H1 (cell line): ENCODE results near the gene HELZ2. TPM values are rescaled to one million over a fixed set of nuclear protein-coding genes. Genes with fewer than 3 reads are reported as not detected.

Experiments
- CEBPB ChIP-seq: IDR thresholded peaks from 2 replicates; pipeline ENCODE4 v1.6.1; 2012; ENCODE audit warnings: low read depth, low read length
- EGR1 ChIP-seq: IDR thresholded peaks from 2 replicates; pipeline ENCODE4 v1.6.1; 2011; ENCODE audit warnings: low read depth, low read length, borderline replicate concordance
- SP2 ChIP-seq: IDR thresholded peaks from 2 replicates; pipeline ENCODE4 v1.6.1; 2012; ENCODE audit warnings: mild to moderate bottlenecking, low read length, inconsistent platforms
- polyA plus RNA-seq, 7 experiments: library from polyadenylated mRNA; depleted of rRNA in 3 of 7; stranded (reverse) in 5 of 7; unstranded in 2 of 7; fragments of >200 nt in 5 of 7; fragments of 200-250 nt in 2 of 7; gene quantifications; 1 replicate in 5 of 7; 2 replicates in 1 of 7; 4 replicates in 1 of 7; pipeline versions ENCODE4 v1.2.1 to v1.2.3, GENCODE V29; 2011 to 2013; ENCODE audit warnings: missing spikeins in 2 of 7, mixed read lengths in 2 of 7
- total RNA-seq: library from RNA; stranded (reverse); fragmentation: NEBNext Ultra II Directional; extraction: Animal tissue kit (Norgen Biotek cat#: 25700); gene quantifications from 2 replicates; pipeline ENCODE4 v1.2.1, GENCODE V29; 2021
- TF ChIP-seq, protein P1 (sequence below): IDR thresholded peaks from 2 replicates; pipeline ENCODE4 v1.6.1; 2012; ENCODE audit warnings: inconsistent platforms
- TF ChIP-seq, protein P2 (sequence below): IDR thresholded peaks from 2 replicates; pipeline ENCODE4 v1.6.1; 2012; ENCODE audit warnings: inconsistent platforms

The HELZ2 gene
- total and polyA plus RNA-seq, 2 of the 8 experiments (the other 6 are each of a cell fraction or from before 2014, with no cell fraction given): 7.9 to 17.5 TPM

DNA sequence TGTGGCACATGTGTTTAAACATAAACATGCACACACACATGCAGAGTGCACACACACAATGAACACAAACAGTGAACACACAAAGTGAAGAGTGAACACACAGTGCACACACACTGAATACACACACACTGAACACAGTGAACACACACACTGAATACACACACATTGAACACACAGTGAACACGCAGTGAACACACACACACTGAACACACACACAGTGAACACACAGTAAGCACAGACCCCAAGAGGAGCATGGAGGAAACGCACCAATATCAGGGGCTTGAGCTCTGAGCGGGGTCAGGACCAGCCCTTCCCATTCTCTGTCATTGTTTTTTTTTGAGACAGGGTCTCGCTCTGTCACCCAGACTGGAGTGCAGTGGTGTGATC, 17.1 kb upstream of the HELZ2 start (continued):
- TF ChIP-seq, protein P1, sequence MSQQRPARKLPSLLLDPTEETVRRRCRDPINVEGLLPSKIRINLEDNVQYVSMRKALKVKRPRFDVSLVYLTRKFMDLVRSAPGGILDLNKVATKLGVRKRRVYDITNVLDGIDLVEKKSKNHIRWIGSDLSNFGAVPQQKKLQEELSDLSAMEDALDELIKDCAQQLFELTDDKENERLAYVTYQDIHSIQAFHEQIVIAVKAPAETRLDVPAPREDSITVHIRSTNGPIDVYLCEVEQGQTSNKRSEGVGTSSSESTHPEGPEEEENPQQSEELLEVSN: no peak
- TF ChIP-seq, protein P2, sequence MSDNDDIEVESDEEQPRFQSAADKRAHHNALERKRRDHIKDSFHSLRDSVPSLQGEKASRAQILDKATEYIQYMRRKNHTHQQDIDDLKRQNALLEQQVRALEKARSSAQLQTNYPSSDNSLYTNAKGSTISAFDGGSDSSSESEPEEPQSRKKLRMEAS: no peak
- TF ChIP-seq EGR1: no peak
- no peak for TF ChIP-seq SP2
- no peak for TF ChIP-seq CEBPB
- TF ChIP-seq, all 59 proteins: peak for 0
